Mucosa of gallbladder (tissue), 1 donor: ENCODE data around the gene TLE6. TPM values are rescaled to one million over a fixed set of nuclear protein-coding genes. Genes with fewer than 3 reads are reported as not detected.

Source experiments
- total RNA-seq: library from RNA; stranded (reverse); gene quantifications from one replicate; pipeline ENCODE4 v1.2.1, GENCODE V29; 2021
- donor health status: DM: no; HTN: no; CAD: no.

The TLE6 gene
- total RNA-seq, 1 donor from 2014 or later: 0.63 TPM

Other genes with a start within 250 kb of the TLE6 start
- gene SLC39A3, start 237.5 kb upstream of the TLE6 start, total RNA-seq: 33.8 TPM
- gene SGTA, start 194.3 kb upstream of the TLE6 start, total RNA-seq: 54.0 TPM
- gene THOP1, start 192.1 kb upstream of the TLE6 start, total RNA-seq: 44.5 TPM
- 4.6 TPM for gene ZNF554, start 157.7 kb upstream of the TLE6 start, total RNA-seq
- 5.8 TPM for gene ZNF555, start 136.1 kb upstream of the TLE6 start, total RNA-seq
- not detected for gene ZNF556, start 110.2 kb upstream of the TLE6 start, total RNA-seq
- 6.0 TPM for gene ZNF57, start 76.6 kb upstream of the TLE6 start, total RNA-seq
- 2.8 TPM for gene ZNF77, start 32.6 kb upstream of the TLE6 start, total RNA-seq
- gene TLE2, start 51.7 kb downstream of the TLE6 start, total RNA-seq: 64.6 TPM
- 629 TPM for gene TLE5, start 84.9 kb downstream of the TLE6 start, total RNA-seq
- gene GNA11, start 116.8 kb downstream of the TLE6 start, total RNA-seq: 93.2 TPM
- 6.4 TPM for gene GNA15, start 158.5 kb downstream of the TLE6 start, total RNA-seq
- gene S1PR4, start 201.2 kb downstream of the TLE6 start, total RNA-seq: 2.4 TPM
- 44.9 TPM for gene NCLN, start 208.4 kb downstream of the TLE6 start, total RNA-seq
- gene CELF5, start 247.1 kb downstream of the TLE6 start, total RNA-seq: 0.49 TPM